Colonic mucosa (tissue), 4 donors: ENCODE measurements around the gene FRK. TPM values are rescaled to one million over a fixed set of nuclear protein-coding genes. Genes with fewer than 3 reads are reported as not detected.

ENCODE experiments used
- DNase-seq: peaks from one replicate; pipeline ENCODE4 v3.0.0-alpha.2; 2020
- H3K27ac ChIP-seq: fragments of 200-600 bp; one replicate; pipeline ENCODE4 v1.8.0; 2021
- H3K27me3 ChIP-seq: fragments of 200-600 bp; one replicate; pipeline ENCODE4 v1.8.0; 2021
- H3K36me3 ChIP-seq: fragments of 200-600 bp; one replicate; pipeline ENCODE4 v1.8.0; 2021
- H3K4me1 ChIP-seq: fragments of 200-600 bp; one replicate; pipeline ENCODE4 v1.8.0; 2021; ENCODE audit warnings: mild to moderate bottlenecking
- H3K4me3 ChIP-seq: fragments of 200-600 bp; one replicate; pipeline ENCODE4 v1.8.0; 2021
- H3K9ac ChIP-seq, 2 donors: one replicate each; pipeline ENCODE4 v1.7.0; 2013; ENCODE audit warnings: control low read depth in 2 of 2, low read depth in 2 of 2, low read length in 2 of 2
- H3K9me3 ChIP-seq: fragments of 200-600 bp; one replicate; pipeline ENCODE4 v1.8.0; 2021
- CTCF ChIP-seq: fragments of 200-600 bp; IDR thresholded peaks from one replicate; pipeline ENCODE4 v1.8.0; 2022; ENCODE audit warnings: antibody characterized with exemption, mild to moderate bottlenecking
- intact Hi-C: fragments of 100-400 bp; cut with DNase I; formaldehyde crosslinking; loops from one replicate; pipeline ENCODE4 v1.14.1; 2022
- total RNA-seq, 2 donors: library from RNA; stranded (reverse); fragmentation: NEBNext Ultra II Directional in 1 of 2; extraction: Animal tissue kit (Norgen Biotek cat#: 25700) in 1 of 2; gene quantifications; one replicate each; pipeline ENCODE4 v1.2.1, GENCODE V29; 2021
- donor health status: healthy.
- donor health status: DM: no; HTN: no; CAD: no.
- donor health status: DM: no; HTN: no; CAD: no.

FRK gene
- total RNA-seq, 2 donors from 2014 or later, result 25.9 to 27.1 TPM

- Histone ChIP-seq H3K27ac (no peak overlapping the region), H3K4me1 (no peaks in the 10 kb centered on the region), H3K27me3 (no peaks in the 10 kb centered on the region), H3K9ac (no peak overlapping the region), H3K9me3 (no peaks in the 10 kb centered on the region), H3K36me3 (no peaks in the 10 kb centered on the region), H3K4me3 (no peak overlapping the region)
- intact Hi-C loops, result no loop called here
- no peak for DNase-seq
- TF ChIP-seq CTCF, result no peak
These were observed 32.5 kb downstream of the FRK start for GRCh38 chr6:116028233-116028632.

GRCh38 chr6:116027801-116028200 lies 32.9 kb downstream of the FRK start:
- Histone ChIP-seq H3K27ac (no peak overlapping the region), H3K4me3 (no peak overlapping the region), H3K9me3 (no peaks in the 10 kb centered on the region), H3K36me3 (no peaks in the 10 kb centered on the region), H3K27me3 (no peaks in the 10 kb centered on the region), H3K4me1 (no peaks in the 10 kb centered on the region), H3K9ac (no peak overlapping the region)
- TF ChIP-seq CTCF, result no peak
- intact Hi-C loops, result no loop called here
- DNase-seq, result no peak

GRCh38 chr6:116025405-116025804 lies 35.3 kb downstream of the FRK start:
- Histone ChIP-seq H3K27me3 (no peaks in the 10 kb centered on the region), H3K4me1 (no peaks in the 10 kb centered on the region), H3K9me3 (no peaks in the 10 kb centered on the region), H3K4me3 (no peak overlapping the region), H3K36me3 (no peaks in the 10 kb centered on the region), H3K9ac (no peak overlapping the region), H3K27ac (no peak overlapping the region)
- no peak for DNase-seq
- intact Hi-C loops, result no loop called here
- no peak for TF ChIP-seq CTCF

GRCh38 chr6:116022841-116023445 lies 37.7 kb downstream of the FRK start:
- TF ChIP-seq CTCF, result no peak
- no peak for DNase-seq
- intact Hi-C loops, result no loop called here
- no peak overlapping the region for H3K27ac ChIP-seq
- H3K27me3 ChIP-seq, result no peaks in the 10 kb centered on the region
- no peaks in the 10 kb centered on the region for H3K9me3 ChIP-seq
- no peaks in the 10 kb centered on the region for H3K4me1 ChIP-seq
- H3K4me3 ChIP-seq, result no peak overlapping the region
- H3K9ac ChIP-seq, result no peak overlapping the region
- H3K36me3 ChIP-seq, result no peaks in the 10 kb centered on the region

GRCh38 chr6:116020738-116021137 lies 40.0 kb downstream of the FRK start:
- no peak overlapping the region for H3K27ac ChIP-seq
- no peaks in the 10 kb centered on the region for H3K9me3 ChIP-seq
- no peaks in the 10 kb centered on the region for H3K36me3 ChIP-seq
- TF ChIP-seq CTCF, result no peak
- H3K4me3 ChIP-seq, result no peak overlapping the region
- DNase-seq, result no peak
- no peaks in the 10 kb centered on the region for H3K27me3 ChIP-seq
- no peaks in the 10 kb centered on the region for H3K4me1 ChIP-seq
- intact Hi-C loops, result no loop called here
- H3K9ac ChIP-seq, result no peak overlapping the region
